Stimulated activated CD4-positive, alpha-beta T cell treated with anti-CD3 and anti-CD28 coated beads, Interleukin-12 subunit alpha, Interleukin-12 subunit beta, amount 100 ng/mL, for 48 hours (primary cell): ENCODE measurements around the gene MSTN.

Experiments
- DNase-seq, 3 donors: peaks; one replicate each; pipeline ENCODE4 v3.0.0-alpha.2; 2020; ENCODE audit warnings: low read depth in 2 of 3, low spot score in 1 of 3

MSTN gene

DNA sequence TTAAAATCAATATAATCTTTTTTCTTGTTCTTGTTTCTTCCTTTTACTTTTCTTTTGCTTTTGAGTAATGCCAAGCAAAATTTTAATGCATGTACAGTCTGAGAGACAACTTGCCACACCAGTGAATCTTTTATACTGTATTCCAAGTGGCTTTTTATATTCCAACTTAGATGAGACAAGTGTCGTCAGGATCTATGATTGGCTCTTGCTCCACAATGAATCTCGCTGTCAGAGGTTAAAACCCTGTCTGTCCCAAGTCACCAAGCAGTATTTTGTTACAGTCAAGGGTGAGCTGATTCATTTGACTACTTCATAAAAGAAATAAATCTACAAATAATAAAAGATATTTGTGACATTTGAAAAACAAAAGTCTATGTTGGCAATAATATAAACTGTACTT lies at the start of gene MSTN:
MSTN (minus strand) TSS at position 129 of the 400 bp plus-strand sequence. CDS start 133 bp downstream, outside the sequence.
- DNase-seq, result no peak

GRCh38 chr2:190111166-190111565 lies 48.6 kb upstream of the MSTN start:
- no peak for DNase-seq

DNA sequence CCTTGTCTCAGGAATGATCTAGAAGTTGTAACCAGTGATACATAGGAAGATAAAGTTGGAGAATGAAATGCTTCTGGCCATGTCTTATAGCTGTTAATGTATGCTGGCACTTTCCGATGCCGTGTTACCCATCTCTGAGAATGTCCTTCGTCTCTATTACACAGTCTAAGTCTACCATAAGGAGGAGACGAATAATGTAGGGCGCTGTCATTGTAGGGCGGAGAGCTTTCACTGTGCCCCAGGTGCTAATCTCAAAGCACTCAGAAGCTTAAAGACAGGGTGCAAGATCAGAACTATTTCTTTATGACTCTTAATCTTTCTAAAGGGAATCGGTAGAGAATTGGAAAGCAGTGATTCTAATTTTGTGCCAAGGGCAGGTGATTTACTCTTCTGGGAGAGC lies 48.2 kb upstream of the MSTN start:
- no peak for DNase-seq

DNA sequence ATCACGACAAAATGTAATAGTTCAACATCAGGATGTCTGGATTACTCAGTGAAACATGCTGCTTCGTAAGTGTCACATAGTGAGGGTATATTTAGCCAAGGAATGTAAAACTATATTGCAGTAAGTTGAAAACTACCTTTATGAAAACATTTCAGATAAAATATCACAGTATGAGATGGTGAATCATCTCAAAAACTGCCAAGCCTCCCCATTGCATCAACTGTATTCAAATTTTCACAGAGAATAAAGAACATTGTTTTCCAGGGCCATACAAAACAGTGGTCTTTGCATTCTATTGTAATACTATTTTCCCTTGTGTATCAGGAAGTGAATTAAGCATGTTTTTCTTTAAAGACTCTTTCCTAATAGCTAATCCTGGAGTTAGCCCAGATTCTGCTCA lies 47.6 kb upstream of the MSTN start:
- no peak for DNase-seq

DNA sequence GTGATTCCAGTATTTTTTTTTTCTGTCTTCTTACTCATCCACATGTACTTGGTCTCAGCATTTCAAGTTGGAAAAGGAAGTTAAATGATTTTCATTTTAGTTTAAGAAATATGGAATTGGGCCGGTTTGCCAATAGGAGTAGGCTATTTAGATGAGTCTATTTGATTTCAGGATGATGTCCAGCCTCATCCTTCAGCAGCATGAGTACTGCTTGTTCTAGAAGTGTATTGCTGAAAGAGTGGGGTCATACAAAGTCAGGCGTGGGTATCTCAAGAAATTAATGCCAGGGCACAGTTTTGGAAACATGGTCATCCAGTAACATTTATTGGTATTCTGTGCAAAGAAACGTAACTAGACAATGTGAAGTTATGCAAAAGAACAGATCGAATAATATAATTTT lies 44.9 kb upstream of the MSTN start:
- DNase-seq, result no peak

- no peak for DNase-seq
Measured at GRCh38 chr2:190106783-190107182, 44.3 kb upstream of the MSTN start.

DNA sequence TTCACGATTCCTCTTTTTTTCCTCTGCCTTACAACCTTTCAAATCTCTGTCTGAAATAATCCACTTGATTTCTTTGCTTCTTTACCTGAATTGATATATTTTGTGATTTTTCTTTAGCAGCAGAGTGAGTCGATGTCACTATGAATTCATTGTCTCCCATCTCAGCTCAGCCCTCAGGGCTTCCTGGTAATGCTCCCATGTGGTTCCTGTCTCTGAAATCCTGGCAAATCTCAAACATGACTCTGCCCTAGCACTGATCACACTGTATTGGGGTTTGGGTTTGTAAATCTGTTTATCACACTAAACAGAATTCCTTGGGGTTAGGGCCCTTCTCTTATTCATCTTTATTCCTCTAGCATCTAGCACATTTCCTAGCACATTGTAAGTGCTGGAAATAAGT lies 43.0 kb upstream of the MSTN start:
- no peak for DNase-seq

- DNase-seq, result no peak
Measured at GRCh38 chr2:190103144-190103543, 40.6 kb upstream of the MSTN start.

GRCh38 chr2:190099890-190100697 lies 37.6 kb upstream of the MSTN start:
- DNase-seq, result no peak

GRCh38 chr2:190098851-190099250 lies 36.3 kb upstream of the MSTN start:
- DNase-seq, result no peak

DNA sequence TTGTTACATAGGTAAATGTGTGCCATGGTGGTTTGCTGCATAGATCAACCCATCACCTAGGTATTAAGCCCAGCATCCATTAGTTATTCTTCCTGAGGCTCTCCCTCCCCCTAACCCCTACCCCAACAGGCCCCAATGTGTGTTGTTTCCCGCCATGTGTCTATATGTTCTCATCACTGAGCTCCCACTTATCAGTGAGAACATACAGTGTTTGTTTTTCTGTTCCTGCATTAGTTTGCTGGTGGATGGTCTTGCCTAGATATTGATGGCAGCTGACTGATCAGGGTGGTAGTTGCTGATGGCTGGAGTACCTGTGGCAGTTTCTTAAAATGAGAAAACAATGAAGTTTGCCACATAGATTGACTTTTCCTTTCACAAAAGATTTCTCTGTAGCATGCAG lies 34.6 kb upstream of the MSTN start:
- DNase-seq, result no peak

DNA sequence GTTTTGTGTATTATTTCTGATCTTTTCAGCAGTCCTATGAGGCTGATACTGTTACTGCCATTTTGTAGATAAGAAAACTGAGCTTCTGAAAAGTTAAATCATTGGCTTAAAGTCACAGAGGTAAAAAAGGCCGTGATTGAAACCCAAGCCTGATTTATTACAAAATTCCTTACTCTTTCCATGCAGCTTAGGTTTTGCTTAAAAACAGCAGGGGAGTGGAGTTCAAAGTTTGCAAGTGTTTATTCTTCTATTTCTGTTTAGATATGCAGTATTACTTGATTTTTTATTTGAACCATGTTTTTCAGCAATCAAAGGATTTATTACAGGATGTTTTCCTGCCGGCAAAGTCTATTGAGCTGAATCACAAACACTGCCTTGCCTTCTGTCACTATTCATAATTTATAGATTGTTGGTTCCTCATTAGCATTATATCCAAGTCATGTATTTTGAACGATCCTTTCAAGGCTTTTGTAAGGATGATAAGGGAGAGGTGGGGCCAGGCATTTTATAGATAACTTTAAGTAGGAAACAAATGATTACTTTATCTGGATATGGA lies 31.9 kb upstream of the MSTN start:
- DNase-seq, result no peak

GRCh38 chr2:190093793-190094192 lies 31.3 kb upstream of the MSTN start:
- no peak for DNase-seq

GRCh38 chr2:190090148-190090547 lies 27.6 kb upstream of the MSTN start:
- DNase-seq, result no peak

- DNase-seq, result peak; percentile 5 to 62 (median 11)
Measured at GRCh38 chr2:190088917-190089316, 26.4 kb upstream of the MSTN start.

GRCh38 chr2:190084704-190085103 lies 22.2 kb upstream of the MSTN start:
- DNase-seq, result no peak

GRCh38 chr2:190082118-190082517 lies 19.6 kb upstream of the MSTN start:
- DNase-seq, result no peak

- DNase-seq, result no peak
Measured at GRCh38 chr2:190080527-190081049, 18.1 kb upstream of the MSTN start.

- no peak for DNase-seq
Measured at GRCh38 chr2:190079160-190079559, 16.6 kb upstream of the MSTN start.

GRCh38 chr2:190075623-190076022 lies 13.1 kb upstream of the MSTN start:
- DNase-seq, result no peak

DNA sequence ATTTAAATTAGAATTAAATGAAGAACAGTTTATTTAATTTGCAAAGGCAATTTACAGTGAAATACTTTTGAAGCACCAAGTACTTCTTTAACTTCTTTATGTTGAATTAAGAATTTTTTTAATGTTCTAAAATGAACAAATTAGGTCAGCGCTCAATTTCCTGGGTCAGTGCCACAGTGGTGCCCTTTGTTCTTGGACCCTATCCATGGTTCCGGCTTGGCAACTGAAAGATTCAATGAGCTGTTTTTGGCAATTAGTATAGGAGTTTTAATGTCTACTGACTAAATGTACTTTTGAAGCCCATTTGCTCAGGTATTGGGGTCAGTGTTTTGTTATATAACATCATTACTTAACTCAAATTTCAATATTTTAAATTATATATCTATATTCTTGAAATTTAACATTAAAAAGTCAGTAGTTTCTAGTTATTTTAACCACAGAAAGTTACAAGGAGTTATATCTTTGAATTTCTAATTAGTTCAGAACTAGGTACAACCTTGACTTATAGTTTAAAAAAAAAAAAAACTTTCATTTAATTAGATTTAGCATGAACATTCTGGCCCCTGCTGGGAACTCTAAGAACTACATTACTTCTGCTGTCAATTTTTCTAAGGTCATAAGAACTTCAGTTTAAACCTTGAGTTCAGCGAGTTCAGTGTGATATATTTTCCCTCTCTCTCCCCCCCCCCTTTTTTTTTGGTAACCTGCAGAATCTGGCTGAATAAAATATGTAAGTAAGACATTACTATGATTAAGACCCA lies 7.6 kb upstream of the MSTN start:
- DNase-seq, result peak in 1 of 3 donors; percentile 43

DNA sequence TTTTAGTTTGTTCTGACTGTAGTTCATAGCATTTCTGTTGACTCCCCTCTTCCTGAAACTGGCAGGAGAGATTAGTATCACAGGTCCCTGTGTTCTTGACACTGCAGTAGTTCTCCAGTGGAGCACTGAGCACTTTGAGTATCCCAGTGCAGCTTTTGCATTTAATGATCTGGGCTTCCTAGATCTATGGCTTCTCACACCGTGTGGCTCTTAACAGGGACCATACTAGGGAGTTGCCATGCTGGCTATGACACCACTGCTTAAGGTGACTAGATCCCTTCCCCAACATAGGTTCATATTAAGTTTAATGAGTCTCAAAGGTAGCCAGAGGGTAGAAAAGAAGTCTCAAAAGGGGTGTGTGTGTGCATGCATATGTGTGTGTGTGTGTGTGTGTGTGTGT lies 6.2 kb upstream of the MSTN start:
- DNase-seq, result no peak
